Ishikawa (cell line): ENCODE data around the gene TPSG1.

Experiments used
- CEBPB ChIP-seq: IDR thresholded peaks from 2 replicates; pipeline ENCODE4 v1.6.1; 2012
- CREB1 ChIP-seq: IDR thresholded peaks from 2 replicates; pipeline ENCODE4 v1.6.1; 2012; ENCODE audit warnings: low read depth
- EGR1 ChIP-seq: IDR thresholded peaks from 2 replicates; pipeline ENCODE4 v1.6.1; 2012
- EP300 ChIP-seq: IDR thresholded peaks from 2 replicates; pipeline ENCODE4 v1.6.1; 2012; ENCODE audit warnings: borderline replicate concordance
- FOXM1 ChIP-seq: IDR thresholded peaks from 2 replicates; pipeline ENCODE4 v1.6.1; 2012; ENCODE audit warnings: low read depth, borderline replicate concordance
- MAX ChIP-seq: IDR thresholded peaks from 2 replicates; pipeline ENCODE4 v1.6.1; 2012
- NFIC ChIP-seq: IDR thresholded peaks from 2 replicates; pipeline ENCODE4 v1.6.1; 2012
- RAD21 ChIP-seq: IDR thresholded peaks from 2 replicates; pipeline ENCODE4 v1.6.1; 2012; ENCODE audit warnings: low read depth
- REST ChIP-seq: IDR thresholded peaks from 2 replicates; pipeline ENCODE4 v1.6.1; 2012; ENCODE audit warnings: low read depth, mild to moderate bottlenecking
- TAF1 ChIP-seq: IDR thresholded peaks from 2 replicates; pipeline ENCODE4 v1.6.1; 2012; ENCODE audit warnings: low read depth, mild to moderate bottlenecking
- TCF12 ChIP-seq: IDR thresholded peaks from 2 replicates; pipeline ENCODE4 v1.6.1; 2012; ENCODE audit warnings: low read depth
- TEAD4 ChIP-seq: IDR thresholded peaks from 2 replicates; pipeline ENCODE4 v1.6.1; 2012
- USF1 ChIP-seq: IDR thresholded peaks from 2 replicates; pipeline ENCODE4 v1.6.1; 2012
- YY1 ChIP-seq: IDR thresholded peaks from 2 replicates; pipeline ENCODE4 v1.6.1; 2012; ENCODE audit warnings: low read depth
- ZBTB7A ChIP-seq: IDR thresholded peaks from 2 replicates; pipeline ENCODE4 v1.6.1; 2012; ENCODE audit warnings: low read depth

Gene TPSG1

GRCh38 chr16:1271724-1272413 is 46.8 kb upstream of the TPSG1 start:
- TF ChIP-seq MAX (peak; percentile 59; the same call in 1 of the 2 replicates), TCF12 (peak; percentile 84), ZBTB7A (peak; percentile 61), TEAD4 (peak; percentile 60; the same call in 1 of the 2 replicates), EP300 (peak; percentile 65; the same call in 1 of the 2 replicates), NFIC (peak; percentile 100)

GRCh38 chr16:1271380-1271723 is 46.3 kb upstream of the TPSG1 start:
- TF ChIP-seq MAX (no peak), CEBPB (no peak), REST (no peak), TCF12 (no peak), YY1 (no peak)

GRCh38 chr16:1265826-1266225 is 40.8 kb upstream of the TPSG1 start:
- TF ChIP-seq EP300 (no peak), EGR1 (no peak), TAF1 (no peak), CREB1 (no peak), FOXM1 (no peak), USF1 (no peak), TCF12 (no peak), TEAD4 (no peak), NFIC (no peak), YY1 (no peak), MAX (no peak), RAD21 (no peak), ZBTB7A (no peak), REST (no peak), CEBPB (no peak)

- no peak for TF ChIP-seq ZBTB7A
- TF ChIP-seq FOXM1: no peak
- TF ChIP-seq RAD21: no peak
- no peak for TF ChIP-seq YY1
- TF ChIP-seq CREB1: no peak
- no peak for TF ChIP-seq TCF12
- no peak for TF ChIP-seq MAX
- TF ChIP-seq USF1: no peak
- no peak for TF ChIP-seq EGR1
- TF ChIP-seq TAF1: no peak
- TF ChIP-seq CEBPB: no peak
- TF ChIP-seq TEAD4: no peak
These were observed 40.1 kb upstream of the TPSG1 start for GRCh38 chr16:1265090-1265630.

- no peak for TF ChIP-seq TAF1
- no peak for TF ChIP-seq USF1
- no peak for TF ChIP-seq RAD21
- no peak for TF ChIP-seq EGR1
- no peak for TF ChIP-seq NFIC
- TF ChIP-seq FOXM1: no peak
- no peak for TF ChIP-seq ZBTB7A
- TF ChIP-seq YY1: no peak
- no peak for TF ChIP-seq MAX
- TF ChIP-seq TCF12: no peak
- TF ChIP-seq REST: no peak
- TF ChIP-seq TEAD4: no peak
- no peak for TF ChIP-seq CEBPB
- TF ChIP-seq CREB1: no peak
- no peak for TF ChIP-seq EP300
These were observed 39.4 kb upstream of the TPSG1 start for GRCh38 chr16:1264345-1265089.
